ENCODE measurements around the gene IQCH.
"Not testable (repeated sequence)": the region's sequence is repeated elsewhere in the genome, so short reads cannot be mapped to it uniquely, and the experiment has no call there.

Gene IQCH

DNA sequence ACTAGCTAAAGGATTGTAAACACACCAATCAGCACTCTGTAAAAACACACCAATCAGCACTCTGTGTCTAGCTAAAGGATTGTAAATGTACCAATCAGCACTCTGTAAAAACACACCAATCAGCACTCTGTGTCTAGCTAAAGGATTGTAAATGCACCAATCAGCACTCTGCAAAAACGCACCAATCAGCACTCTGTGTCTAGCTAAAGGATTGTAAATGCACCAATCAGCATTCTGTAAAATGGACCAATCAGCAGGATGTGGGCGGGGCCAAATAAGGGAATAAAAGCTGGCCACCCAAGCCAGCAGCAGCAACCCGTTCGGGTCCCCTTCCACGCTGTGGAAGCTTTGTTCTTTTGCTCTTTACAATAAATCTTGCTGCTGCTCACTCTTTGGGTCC, 8.0 kb upstream of the IQCH start:
- not testable (repeated sequence) for DNase-seq (ENCODE audit: low read depth, low spot score)

DNA sequence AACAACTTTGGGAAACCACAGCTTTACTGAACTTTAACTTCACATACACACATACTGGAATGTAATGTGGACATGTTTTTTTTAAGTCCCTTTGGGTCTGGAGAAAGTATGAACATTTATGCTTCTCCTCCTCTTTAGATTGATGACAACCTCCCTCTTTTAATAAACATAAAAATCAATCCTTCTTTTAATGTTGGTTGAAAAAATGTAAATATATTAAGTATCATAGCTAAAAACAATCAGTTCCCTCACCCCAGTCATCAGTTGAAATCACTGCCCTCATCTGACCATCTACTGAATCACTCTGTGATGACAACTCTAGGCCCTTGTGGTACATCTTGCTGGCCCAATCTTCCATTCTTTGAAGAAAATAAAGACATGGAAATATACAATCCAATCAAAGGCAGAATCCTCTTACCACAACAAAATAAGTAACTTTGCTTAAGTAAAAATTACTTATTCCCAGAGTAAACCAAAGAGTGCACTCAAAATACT, 6.5 kb upstream of the IQCH start:
- no peak for DNase-seq (ENCODE audit: low read depth, low spot score)

- DNase-seq (ENCODE audit: low read depth, low spot score): no peak
These were observed 4.8 kb upstream of the IQCH start for GRCh38 chr15:67249830-67250229.

DNA sequence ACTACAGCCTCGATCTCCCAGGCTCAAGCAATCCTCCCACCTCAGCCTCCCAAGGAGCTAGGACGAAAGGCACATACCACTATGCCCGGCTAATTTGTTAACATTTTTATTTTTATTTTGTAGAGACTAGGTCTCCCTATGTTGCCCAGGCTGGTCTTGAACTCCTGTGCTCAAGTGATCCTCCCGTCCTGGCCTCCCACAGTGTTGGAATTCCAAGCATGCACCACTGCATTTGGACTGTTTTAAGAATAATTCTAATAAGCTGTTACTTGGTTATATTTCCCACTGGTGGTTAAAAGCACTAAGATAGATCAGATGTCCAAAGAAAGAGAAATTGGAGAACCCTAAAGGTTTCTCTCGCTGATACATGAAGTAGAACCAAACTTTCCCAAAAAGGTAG, 3.3 kb upstream of the IQCH start:
- no peak for DNase-seq (ENCODE audit: low read depth, low spot score)

- DNase-seq (ENCODE audit: low read depth, low spot score): no peak
These were observed 1.5 kb upstream of the IQCH start for GRCh38 chr15:67253101-67253500.

- DNase-seq (ENCODE audit: low read depth, low spot score): peak; percentile 47
These were observed 893 bp upstream of the IQCH start for GRCh38 chr15:67253549-67254237.

DNA sequence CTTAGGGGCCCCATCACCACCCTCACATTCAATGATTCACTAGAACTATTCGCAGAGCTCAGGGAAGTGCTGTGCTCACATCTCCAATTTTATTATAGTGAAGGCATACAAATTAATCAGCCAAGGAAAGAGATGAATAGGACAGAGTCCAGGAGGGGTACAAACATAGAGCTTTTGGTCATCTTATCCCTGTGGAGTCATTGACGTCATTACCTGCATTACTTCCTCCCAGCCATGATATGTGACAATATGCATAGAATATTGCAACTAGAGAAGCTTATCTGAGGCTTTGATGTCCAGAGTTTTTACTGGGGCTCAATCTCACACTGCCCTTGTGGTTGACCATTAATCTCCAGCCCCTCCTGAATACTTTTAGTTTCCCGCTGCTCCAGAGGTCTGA, 1.5 kb downstream of the IQCH start:
- DNase-seq (ENCODE audit: low read depth, low spot score): no peak

- not testable (repeated sequence) for DNase-seq (ENCODE audit: low read depth, low spot score)
These were observed 3.8 kb downstream of the IQCH start for GRCh38 chr15:67258412-67258811.

GRCh38 chr15:67259379-67259778, 4.8 kb downstream of the IQCH start:
- DNase-seq (ENCODE audit: low read depth, low spot score): no peak

- DNase-seq (ENCODE audit: low read depth, low spot score): no peak
These were observed 5.2 kb downstream of the IQCH start for GRCh38 chr15:67259806-67260205.

DNA sequence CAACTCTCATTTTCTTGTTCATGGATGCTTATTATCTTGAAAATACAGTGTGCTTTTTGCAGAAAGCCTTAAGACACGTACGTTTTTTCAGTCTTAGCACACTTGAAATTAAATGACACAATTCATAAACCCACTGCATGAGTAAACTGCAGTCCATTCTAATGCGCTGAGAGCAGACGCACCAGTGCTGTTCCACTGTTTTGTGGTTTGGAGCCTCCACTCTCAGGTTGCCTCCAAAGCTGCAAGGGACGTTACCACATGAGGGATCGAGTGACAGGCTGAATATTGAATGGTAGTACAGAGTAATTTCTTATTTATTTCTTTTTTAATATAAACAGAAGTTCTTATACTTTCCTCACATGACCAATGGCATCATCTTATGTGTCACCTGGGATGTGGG, 12.3 kb downstream of the IQCH start:
- no peak for DNase-seq (ENCODE audit: low read depth, low spot score)

DNA sequence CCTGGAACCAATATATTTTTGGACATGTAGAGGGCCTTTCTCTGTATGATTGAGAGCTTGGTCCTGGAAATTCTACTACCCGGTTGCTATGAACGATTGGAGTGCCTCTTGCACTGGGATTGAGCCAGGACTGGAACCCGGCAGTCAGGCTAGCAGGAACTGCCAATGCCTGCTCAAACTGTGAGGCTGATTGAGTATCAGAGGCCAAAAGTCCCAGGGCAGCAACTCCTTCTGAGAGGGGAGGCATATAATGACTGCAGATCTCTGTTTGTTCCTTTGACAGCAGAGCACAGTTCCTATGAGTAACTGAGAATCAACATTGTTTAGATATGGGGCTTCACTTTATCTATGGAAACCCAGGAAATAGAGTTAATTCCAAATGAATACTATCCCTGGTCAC, 12.9 kb downstream of the IQCH start:
- no peak for DNase-seq (ENCODE audit: low read depth, low spot score)

DNA sequence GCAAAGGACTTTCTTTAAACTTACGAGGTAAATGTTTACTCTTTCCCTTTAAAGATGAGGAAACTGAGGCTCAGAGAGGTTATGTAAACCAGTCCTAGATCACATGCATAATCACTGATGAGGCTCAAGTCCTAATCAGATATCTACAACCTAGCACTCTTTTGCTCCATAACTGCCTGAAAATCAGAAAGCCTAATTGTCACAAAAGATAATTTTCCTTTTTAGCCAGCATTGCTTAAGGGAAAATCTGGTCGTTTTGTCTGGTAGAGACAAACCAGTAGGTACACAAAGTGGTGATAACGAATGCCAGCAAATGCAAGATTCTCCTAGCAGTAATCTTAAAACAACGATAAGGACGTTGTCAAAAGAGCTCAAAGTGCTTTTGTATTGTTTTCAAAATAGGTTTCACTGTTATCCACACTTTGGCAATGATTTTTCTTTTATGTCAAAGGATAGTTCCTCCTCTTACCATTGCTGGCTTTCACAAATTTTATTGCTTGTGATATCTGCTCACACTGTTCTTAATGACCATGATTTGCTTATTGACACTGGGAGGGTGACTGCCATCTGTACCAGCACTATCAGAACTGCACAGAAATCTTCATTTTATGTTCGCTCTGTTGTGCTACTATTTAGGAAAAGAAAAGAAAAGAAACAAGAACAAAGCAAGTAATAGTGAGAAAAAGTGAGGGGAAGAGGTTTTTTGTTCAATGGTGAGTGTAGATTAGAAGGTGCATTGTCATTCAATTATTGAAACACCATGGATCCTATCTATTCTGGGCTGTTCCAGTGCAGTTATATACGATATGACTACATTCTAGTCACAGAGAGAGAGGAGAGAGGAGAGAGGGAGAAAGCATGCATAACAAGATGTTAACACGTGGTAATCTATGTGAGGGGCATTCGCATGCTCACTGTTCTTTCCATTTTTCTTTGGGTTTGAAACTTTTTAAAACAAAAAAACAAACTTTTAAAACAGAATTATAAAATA, 13.7 kb downstream of the IQCH start:
- DNase-seq (ENCODE audit: low read depth, low spot score): no peak

- no peak for DNase-seq (ENCODE audit: low read depth, low spot score)
These were observed 19.6 kb downstream of the IQCH start for GRCh38 chr15:67274236-67274635.

GRCh38 chr15:67276666-67277065, 22.1 kb downstream of the IQCH start:
- no peak for DNase-seq (ENCODE audit: low read depth, low spot score)

DNA sequence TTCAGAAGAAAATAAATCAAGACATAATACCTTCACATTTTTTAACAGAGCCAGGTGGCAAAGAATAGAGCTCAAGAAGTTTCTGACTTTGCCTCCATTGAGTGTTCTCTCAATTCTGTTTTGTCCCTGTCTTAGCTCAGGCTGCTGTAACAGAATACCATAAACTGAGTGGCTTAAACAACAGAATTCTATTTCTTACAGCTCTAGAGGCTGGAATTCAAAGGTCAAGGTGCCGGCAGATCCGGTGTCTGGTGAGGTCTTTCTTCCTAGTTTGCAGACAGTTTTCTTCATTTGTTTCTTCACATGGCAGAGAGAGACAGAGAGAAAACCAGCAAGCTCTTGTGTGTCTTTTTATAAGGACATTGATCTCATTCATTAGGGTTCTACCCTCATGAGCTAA, 25.6 kb downstream of the IQCH start:
- no peak for DNase-seq (ENCODE audit: low read depth, low spot score)

DNA sequence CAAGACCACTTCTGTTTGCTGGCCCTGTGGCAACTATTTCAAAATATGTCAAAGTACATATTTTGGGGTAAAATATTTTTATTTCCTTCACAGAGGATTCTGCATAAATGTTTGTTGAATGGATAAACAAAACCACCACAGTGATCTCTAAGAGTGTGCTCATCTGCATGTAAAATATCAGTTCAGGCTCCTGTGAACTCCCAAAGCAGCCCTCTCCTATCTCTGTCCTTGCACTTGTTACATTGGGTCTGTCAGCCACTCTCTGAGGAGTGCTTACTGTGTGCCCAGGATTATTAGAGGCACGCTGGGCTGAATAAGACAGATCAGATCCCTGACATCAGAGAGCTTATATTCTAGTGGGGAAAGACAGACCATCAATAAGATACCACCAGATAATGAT, 27.1 kb downstream of the IQCH start:
- no peak for DNase-seq (ENCODE audit: low read depth, low spot score)

DNA sequence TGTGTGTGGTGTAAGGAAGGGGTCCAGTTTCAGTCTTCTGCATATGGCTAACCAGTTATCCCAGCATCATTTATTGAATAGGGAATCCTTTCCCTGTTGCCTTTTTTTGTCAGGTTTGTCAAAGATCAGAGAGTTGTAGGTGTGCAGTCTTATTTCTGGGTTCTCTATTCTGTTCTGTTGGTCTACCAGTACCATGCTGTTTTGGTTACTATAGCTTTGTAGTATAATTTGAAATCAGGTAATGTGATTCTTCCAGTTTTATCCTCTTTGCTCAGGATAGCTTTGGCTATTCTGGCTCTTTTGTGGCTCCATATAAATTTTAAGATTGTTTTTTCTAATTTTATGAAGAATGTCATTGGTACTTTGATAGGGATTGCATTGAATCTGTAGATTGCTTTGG, 31.0 kb downstream of the IQCH start:
- DNase-seq (ENCODE audit: low read depth, low spot score): not testable (repeated sequence)

DNA sequence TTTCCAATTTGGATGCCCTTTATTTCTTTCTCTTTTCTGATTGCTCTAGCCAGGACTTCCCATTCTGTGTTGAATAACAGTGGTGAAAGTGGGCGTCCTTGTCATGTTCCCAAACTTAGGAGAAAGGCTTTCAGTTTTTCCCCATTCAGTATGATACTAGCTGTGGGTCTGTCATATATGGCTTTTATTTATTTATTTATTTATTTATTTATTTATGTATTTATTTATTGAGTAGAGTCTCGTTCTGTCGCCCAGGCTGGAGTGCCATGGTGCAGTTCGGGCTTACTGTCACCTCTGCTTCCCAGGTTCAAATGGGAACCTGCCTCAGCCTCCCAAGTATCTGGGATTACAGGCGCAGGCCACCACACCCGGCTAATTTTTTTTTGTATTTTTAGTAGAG, 31.8 kb downstream of the IQCH start:
- DNase-seq (ENCODE audit: low read depth, low spot score): not testable (repeated sequence)

DNA sequence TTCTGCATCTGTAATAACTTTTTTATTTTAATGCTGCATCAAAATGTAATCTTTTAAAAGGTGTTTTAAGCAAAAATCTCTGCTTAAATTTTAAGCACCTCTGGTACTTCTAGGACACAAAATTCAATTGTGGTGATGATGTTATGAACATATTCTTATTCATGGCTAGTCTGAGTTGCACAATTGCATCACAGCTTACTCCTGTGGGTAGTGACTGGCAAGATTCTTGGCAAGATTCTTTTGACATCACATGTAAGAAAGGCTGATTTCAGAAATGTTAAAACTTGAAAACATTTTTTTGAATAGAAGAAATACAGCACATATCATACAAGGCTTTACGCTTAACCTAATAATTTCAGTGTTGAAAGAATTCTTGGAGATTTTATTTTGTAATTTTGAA, 35.7 kb downstream of the IQCH start:
- DNase-seq (ENCODE audit: low read depth, low spot score): no peak

DNA sequence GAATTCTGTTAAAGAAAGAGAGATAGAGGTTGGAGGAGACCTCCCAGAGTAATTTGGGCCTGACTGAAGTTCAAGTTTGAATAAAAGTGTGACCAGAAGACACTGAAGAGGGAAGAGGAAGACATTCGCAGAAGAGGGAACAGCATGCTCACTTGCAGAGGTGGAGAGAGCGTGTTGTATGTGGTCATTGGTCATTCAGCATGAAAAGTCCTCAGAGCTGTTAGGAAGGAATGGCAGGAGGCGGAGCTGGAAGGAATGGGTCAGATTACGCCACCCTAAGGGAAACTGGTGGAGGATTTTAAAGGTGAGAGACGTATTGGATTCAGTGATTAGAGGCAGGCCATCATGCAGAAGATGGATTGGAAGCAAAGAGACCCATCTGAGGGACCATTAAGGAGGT, 41.6 kb downstream of the IQCH start:
- no peak for DNase-seq (ENCODE audit: low read depth, low spot score)

- DNase-seq (ENCODE audit: low read depth, low spot score): no peak
These were observed 42.1 kb downstream of the IQCH start for GRCh38 chr15:67296684-67297083.

Data from astrocyte of the hippocampus (primary cell).